GM21447 (cell line): ENCODE measurements around the gene EML6.

Experiments
- ATAC-seq: cut with Tn5 transposase; IDR thresholded peaks from one replicate; pipeline ENCODE4 v1.9.1; 2021; ENCODE audit not compliant: unreplicated experiment

Gene EML6

DNA sequence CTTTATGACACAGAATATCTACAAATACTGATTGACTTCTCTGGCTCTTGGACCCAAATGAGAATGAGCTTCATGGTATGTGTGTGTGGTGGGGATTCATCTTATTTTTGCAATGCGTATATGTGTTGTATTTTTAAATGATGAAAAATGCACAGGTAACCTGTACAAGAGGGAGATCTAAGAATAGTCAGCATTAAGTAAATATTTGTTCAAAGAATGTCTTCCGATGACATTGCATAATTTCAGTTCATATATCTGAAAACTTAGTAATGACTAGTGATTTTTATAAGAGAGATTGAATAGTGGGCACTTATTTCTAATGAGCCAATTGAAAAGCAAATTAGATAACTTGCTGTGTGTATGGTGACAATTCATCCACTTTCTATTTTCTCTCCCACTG, 66.4 kb downstream of the EML6 start:
- ATAC-seq: no peak

DNA sequence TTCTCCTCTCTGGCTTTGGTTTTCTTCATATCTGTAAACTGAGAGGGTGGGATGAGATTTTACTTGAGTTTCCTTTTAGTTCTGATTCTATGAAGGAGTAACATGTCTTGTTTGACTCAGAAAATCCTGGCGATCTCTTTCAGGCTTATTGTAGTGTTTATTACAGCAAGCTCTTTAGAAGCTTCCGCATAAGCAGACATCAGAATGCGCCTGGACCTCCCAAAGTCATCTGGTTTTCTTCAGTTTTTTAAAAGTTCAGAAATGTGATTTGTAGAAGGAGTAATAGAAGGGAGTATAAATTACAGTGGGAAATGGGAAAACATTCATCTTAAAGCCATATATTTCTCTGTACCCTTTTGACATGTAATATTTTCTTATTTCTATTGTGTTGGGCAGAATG, 68.4 kb downstream of the EML6 start:
- ATAC-seq: no peak

DNA sequence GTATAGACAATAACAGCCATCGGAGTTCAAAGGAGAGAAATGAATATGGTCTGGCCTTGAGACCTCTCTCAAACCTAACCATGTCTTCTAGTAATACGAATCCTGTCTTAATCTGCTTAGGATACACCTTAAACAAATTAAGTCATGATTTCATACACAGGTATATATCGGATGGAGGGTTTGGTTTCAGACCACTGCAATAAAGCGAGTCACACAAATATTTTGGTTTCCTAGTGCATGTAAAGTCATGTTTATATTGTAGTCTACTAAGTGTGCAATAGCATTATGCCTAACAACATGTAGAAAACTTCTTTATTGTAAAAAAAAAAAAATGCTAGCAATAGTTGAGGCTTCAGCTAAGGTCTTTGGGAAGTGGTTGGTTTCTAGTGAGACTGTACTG, 73.8 kb downstream of the EML6 start:
- ATAC-seq: no peak

DNA sequence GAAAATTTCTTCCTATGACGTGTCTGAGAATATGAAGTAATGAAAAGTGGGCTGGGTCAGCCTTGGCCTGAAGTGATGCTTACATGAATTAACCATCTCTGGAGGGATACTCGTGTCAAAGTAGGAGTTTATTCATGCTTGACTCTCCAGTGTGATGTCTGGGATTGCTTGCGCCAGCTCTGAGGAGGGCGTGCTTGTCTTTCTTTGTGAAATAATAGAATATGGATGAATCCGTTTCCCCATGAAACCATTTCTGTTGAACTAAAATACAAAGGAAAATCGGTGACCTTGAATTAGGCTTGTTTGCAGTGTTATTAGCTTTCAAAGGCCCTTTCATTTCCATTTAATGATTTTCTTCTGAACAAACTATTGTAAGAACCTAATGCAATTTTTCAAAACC, 77.9 kb downstream of the EML6 start:
- ATAC-seq: no peak

DNA sequence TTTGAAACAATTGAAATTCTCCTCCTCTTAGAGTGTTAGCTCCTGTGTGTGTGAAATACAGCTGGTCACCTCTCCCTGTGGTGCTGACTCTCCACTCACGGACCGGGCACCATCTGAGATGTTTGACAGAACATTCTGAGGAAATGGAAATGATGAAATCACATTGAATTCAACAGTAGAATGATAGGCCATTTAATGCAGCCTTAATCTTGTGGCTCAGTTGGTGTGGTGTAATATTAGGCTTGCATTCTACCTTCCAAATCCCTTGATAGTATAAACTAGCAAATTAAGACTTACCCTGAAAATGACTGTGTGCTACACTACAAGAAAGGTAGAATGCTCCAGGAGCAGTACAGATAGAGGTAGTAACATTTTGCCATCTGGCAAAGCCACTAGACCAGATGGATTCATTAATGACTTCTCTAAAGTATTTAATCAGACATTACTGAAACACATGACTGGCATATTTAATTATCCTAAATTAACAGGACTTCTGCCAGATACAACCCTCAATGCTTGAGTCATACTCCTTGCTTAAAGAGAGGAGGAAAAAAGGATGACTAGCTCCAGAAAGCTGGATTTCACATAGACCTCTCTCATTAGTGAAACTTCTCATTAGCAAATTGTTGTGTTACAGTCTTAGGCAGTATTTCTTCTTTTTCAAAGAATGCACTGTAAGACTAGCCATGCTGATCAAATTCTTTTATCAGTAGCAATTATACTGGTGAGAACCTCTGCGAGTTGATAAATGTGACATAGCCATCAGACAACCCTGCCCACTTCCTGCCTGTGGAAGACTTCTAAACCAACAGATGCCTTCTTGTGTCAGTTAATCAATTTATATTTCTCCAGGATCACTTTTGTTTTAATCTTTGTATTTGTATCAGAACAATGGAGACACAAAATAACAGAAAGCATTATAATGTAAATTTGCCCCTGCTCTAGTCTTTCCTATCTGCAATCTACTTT, 80.6 kb downstream of the EML6 start:
- no peak for ATAC-seq

DNA sequence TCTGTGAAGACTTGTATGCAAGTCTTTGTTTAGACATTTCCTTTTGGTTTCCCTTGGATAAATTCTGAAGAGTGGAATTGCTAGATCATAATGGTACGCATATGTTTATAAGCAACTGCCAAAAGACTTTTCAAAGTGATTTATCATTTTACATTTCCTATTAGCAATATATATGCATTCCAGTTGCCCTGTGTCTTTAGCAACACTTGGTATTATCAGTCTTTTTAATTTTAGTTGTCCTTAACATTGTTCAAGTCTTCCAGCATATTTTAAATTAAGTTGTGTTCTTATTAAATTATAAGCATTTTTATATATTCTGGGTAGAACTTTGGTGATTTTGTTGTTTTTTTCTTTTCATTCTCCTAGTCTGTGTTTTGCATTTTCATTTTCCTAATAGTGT, 81.8 kb downstream of the EML6 start:
- no peak for ATAC-seq

DNA sequence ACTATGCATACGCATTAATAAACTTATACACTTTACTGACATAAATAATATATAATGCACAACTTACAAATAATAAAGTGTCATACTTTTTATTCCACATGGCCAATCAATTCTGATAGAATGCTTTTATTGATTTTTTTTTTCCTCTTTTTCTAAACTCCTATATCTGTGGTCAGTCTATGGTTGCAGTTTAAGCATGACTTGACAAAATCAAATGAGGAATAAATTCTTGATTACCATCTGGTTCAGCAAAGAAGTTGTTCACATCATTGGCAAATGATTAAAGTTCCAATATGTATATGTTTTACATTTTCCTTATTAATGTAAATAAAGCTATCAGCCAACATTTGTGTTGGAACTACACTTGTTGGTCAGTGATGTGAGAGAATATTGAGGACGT, 83.5 kb downstream of the EML6 start:
- ATAC-seq: no peak

DNA sequence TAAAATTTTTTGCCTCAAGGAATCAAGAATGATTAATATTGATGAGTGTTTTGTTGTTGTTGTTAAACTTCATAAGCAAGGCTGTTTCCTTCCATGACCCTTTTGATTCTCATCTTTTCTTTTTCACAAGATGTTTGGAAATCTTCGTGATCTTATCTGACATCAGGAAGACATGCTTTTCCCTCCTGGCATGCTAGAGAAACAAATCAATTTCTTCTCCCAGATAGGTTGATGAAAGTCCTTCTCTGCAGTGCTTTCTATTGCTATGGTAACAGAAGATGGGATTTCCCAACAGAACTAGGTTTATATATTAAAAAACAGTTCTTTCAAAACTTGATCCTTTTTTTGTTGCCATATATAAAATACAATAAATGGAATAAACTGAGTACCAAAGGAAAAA, 85.2 kb downstream of the EML6 start:
- ATAC-seq: no peak

DNA sequence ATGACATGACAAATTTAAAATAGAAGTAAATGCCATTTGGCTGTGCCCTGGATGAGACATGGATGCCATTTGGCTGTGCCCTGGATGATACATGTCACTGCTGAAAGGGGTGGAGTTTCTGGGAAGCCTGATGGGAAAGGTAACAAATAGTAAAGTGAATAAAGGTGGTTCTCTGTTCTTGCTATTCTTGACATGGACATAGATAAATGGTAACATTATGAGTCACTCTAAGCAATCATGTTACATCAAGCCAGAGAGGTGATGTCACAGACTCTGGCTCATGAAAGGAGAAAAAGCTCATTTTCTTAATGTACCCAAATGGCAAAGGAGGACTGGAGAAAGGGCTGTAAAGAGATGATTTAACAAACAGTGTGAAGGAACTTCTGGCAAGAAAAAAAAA, 86.4 kb downstream of the EML6 start:
- ATAC-seq: no peak

DNA sequence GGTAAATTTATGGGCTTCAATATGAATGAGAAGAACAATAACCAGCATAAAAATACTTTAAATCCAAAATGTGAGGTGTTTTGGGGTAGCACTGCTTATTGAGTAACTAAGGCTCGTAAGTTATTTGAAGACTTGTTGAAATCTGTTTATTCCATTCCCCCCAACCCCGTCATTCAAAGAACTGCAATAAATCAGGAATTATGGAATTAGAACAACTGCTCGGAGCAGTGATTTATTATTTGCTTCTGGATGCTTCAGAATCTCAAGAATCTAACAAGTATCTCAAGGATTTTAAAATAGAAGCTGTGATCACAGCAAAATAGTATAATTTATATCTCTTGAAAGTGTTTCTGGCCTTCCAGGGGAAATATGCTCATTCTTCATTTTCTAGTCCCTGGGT, 86.8 kb downstream of the EML6 start:
- no peak for ATAC-seq

DNA sequence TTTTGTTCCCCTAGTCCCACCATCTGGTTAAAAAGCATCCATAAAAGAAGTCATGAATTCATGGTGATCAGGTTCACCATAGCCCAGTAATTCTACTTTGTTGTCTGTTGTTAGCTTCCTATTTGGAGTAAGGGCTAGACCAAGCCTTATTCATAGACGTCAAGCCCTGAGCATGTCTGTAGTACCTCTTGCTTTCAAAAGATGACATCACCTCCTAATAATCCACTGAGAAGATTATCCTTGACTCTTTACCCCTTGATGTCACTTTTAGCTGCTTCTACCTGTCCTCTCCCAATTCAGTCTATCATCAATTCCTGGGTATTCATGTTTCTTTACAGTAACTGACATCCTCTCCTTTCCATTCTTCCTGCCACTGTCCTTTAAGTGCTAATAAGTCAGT, 90.1 kb downstream of the EML6 start:
- no peak for ATAC-seq

DNA sequence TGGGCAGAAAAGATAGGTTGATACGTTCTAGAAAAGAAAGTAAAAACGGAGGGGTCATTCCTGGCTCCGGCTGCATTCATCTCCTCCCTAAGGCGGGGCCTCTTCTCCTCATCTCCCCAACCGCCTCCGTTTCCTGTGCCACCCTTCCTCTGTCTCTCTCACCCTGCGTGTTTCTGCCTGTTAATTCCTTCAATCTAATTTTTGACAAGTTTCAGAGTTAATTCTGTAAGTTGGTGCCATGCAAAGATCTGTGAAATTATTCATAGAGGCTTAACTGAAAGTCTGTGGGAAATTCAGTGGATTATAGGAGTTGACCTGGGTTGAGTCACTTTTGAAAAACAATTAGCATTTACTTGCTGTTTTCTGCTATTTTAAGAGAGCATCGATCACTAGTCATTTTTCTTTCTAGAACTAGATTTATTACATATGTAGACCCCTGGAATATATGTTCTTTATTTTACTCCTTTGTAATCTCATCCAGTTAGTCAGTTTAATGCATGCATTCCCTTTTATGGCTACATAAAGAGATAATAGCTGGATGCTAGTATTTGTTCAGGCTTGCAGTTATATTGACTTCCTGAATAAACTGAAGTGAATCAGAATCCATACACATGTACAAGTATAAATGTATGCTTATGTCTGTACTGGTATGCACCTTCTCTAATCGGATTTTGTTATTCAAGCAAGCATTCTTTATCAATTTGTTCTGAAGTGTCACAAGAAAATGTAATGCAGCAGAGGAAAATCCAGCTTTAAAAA, 91.1 kb downstream of the EML6 start:
- no peak for ATAC-seq

DNA sequence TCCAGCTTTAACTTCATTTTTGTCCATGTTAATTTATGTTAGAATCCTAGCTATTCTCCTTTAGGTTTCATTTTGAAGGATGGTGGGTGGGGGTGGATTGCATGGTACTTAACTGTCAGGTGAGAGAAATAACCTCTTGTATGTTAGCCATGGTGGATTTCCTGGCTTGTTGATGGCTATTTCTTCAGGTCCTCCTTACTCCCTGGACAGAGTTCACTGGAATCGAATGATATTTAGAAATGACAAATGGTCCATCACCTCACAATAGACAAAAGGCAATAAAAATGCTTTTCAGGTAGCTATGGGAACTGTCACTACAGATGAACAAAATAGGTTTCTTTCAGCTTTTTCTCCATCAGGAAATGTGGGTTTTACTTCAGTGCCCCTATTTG, 91.7 kb downstream of the EML6 start:
- ATAC-seq: no peak

DNA sequence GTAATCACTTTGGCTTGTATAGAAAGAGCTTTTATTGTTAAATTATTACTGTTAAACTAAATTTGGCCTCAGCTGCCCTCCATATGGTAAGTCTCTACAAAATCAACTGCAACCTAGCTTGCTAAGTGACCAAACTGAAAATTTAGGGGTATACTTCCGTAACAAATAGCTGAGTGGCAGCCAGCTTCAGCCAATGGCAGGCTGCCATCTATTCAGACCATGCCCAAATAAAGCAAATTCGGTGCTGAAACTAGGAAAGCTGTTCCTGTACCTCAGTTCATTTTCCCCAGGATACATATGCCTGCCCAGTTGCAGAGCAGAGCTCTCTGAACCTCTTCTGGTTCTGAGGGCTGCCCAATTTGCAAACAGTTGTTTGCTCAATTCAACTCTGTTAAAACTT, 94.8 kb downstream of the EML6 start:
- ATAC-seq: no peak

DNA sequence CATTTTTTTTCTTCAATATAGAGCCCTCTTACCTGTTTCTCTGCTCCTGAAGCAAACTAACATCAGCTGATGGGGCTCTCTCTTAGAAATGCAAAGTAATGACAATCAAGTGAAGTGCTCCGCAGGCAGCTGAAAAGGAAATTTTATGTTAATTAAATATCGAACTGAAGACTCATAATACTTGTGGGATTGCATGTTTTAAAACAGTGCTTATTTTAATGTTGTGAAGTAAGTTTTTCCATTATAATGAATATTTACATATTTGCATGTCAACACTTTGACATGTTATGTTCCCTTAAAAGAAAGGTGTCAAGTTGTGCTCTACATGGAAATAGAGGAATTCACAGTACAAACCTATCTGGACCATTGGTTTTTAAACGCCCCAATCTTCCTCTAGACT, 97.1 kb downstream of the EML6 start:
- no peak for ATAC-seq

DNA sequence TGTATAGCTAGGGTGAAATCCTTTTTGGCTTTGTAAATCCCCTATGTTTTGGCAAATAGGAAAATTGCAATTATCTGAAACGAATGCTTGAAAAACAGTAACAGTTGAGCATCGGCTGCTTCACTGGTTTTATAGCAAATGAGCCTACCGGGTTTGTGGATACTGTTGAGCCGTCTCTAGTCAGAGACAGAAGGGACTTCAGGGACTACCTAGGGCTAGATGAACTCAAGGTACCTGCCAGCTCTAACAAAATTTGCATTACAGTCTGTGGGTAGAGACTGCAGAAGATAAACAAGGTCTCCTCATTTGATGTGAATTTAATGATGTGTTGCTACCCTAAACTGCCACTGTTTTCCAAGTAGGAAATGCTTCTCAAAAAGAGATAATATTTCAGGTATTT, 101.1 kb downstream of the EML6 start:
- no peak for ATAC-seq

DNA sequence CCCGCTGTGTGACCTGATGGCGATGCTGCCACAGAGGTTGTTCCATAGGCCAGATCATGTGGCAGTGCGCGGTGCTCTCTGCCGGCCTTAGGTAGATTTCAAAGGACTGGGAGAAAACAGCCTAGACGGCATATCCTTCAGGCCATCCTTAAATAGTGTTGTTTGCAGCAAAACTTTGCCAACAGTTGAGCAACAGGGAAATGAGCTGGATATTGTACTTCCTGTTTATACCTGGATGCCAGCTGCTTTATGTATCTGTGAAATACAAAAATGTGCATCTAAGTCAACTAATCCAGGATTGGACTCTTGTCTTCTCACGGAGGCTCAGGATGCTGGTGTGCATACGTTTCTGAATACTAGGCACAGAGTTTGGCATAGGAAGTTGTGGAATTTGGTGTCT, 107.1 kb downstream of the EML6 start:
- ATAC-seq: no peak

DNA sequence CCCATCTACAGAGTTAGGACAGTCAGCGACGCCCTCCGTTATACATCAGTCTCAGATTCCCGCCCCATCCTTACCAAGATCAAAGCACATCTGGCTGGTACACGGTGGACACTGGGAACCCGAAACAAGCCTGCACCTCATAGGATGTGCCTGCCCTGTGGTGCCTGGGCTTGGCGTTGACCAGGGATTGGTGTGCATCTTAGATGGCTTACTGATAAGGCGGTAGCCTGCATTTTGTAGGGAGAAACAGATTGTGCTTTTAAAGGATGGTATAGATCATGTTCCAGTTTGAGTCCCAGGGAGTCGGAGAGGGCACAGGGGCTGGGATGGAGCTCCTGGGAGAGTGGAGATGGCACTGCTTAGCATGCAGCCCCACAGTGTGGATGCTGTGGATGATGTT, 108.0 kb downstream of the EML6 start:
- no peak for ATAC-seq

DNA sequence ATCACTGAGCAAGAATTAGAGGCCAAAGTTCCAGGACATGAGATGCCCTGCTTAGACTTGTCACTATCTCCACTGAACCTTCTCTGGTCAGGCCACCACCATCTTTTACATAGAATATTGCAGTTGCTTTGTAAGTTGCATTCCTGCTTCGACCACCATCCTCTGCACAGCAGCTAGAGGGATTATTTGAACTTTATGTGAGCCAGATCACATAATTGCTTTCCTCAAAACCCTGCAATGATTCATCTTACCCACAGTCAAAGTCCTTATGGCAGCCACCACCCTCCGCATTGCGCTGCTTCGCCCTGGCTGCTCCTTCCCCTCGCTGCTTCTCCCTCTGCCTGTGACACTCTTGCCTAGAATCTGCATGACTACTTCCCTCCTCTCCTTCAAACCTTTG, 111.3 kb downstream of the EML6 start:
- no peak for ATAC-seq

DNA sequence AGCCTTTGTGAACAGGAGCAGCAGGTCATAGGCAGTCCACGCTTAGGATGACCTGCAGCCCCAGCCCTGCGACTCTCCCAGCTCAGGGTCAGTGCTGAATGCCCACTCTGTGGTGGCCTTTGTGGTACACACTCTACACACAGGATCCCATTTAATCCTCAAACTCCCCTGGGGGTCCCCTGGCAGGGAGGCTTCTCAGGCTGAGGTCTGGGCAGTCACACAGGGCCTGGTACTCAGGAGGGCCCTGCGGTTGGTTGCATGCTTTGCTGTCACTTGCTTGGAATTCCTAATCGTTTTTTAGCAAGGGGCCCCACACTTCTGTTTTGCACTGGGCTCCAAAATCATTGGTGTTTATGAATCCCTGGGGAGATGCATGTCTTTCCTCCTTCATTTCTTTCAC, 113.0 kb downstream of the EML6 start:
- ATAC-seq: no peak

DNA sequence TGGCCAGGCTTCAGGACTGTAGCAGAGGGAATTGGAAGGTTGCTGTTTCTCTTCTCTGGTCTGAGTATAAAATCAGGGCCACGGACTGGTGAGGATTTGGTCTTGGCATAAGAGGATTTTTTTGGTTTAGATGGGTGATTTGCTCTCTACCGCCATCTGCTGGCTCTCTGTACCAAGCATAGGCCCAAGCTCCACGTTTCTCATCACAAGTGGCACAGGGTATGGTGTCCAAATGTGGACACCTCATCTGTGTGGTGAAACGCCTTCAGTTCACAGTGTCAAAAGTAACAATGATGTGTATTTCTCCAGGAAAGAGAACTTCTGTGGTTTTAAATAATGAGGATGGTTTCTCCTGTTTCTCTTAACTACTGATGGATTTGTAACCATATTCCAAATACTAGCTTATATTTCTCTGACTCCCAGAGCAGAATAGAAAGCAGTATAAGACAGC, 115.1 kb downstream of the EML6 start:
- no peak for ATAC-seq
